Measurements from ENCODE around the gene TLCD5.

DNA sequence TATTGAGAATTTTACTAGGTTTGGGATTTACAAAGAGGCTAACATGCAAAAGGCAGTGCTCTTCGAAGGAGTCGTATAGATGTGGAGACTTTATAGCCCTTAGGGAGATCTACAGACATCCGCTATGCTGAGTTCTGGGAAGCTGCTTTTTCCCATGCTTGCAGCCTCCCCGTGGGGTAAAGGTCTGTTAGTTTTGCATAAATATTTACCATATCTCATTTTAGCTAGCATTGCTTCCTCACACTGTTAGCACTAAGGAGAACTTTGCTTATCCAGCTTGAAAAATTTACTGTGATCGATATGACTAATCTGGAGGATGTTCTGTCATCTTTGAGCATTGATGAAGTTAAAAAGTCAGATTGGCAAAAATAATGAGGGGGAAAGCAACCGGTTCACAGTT, 29.7 kb downstream of the TLCD5 start:
- TF ChIP-seq EZH2 (IDR thresholded peaks at IDR 0.05; ENCODE audit: low read length, missing control alignments): no peak
- TF ChIP-seq, protein P1, sequence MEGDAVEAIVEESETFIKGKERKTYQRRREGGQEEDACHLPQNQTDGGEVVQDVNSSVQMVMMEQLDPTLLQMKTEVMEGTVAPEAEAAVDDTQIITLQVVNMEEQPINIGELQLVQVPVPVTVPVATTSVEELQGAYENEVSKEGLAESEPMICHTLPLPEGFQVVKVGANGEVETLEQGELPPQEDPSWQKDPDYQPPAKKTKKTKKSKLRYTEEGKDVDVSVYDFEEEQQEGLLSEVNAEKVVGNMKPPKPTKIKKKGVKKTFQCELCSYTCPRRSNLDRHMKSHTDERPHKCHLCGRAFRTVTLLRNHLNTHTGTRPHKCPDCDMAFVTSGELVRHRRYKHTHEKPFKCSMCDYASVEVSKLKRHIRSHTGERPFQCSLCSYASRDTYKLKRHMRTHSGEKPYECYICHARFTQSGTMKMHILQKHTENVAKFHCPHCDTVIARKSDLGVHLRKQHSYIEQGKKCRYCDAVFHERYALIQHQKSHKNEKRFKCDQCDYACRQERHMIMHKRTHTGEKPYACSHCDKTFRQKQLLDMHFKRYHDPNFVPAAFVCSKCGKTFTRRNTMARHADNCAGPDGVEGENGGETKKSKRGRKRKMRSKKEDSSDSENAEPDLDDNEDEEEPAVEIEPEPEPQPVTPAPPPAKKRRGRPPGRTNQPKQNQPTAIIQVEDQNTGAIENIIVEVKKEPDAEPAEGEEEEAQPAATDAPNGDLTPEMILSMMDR (conservative IDR thresholded peaks at IDR 0.05 in 1 of 2, IDR thresholded peaks at IDR 0.05 in 1 of 2; ENCODE audit: low read depth in 1 of 2, low read length in 2 of 2): no peak
